GM10266 (cell line): ENCODE results near the gene SFXN3.
"Not testable (repeated sequence)": the region's sequence is repeated elsewhere in the genome, so short reads cannot be mapped to it uniquely, and the experiment has no call there.

Source experiments
- DNase-seq: peaks from one replicate; pipeline ENCODE4 v3.0.0; 2012; ENCODE audit errors: extremely low spot score
- CTCF ChIP-seq: IDR thresholded peaks from 2 replicates; pipeline ENCODE4 v1.5.1; 2012; ENCODE audit warnings: mild to moderate bottlenecking, low read depth; ENCODE audit not compliant: control insufficient read depth, insufficient read depth; ENCODE audit errors: missing control alignments

Gene SFXN3

GRCh38 chr10:101032637-101033224, 1.7 kb downstream of the SFXN3 start:
- DNase-seq: no peak
- no peak for TF ChIP-seq CTCF

GRCh38 chr10:101033276-101033675, 2.2 kb downstream of the SFXN3 start:
- DNase-seq: no peak
- no peak for TF ChIP-seq CTCF

GRCh38 chr10:101034404-101034803, 3.4 kb downstream of the SFXN3 start:
- not testable (repeated sequence) for DNase-seq

- TF ChIP-seq CTCF: no peak
Observed at GRCh38 chr10:101035314-101035713, 4.3 kb downstream of the SFXN3 start.

GRCh38 chr10:101035916-101036702, 5.1 kb downstream of the SFXN3 start:
- no peak for TF ChIP-seq CTCF
- no peak for DNase-seq

More at GRCh38 chr10:101035314-101035713, 4.3 kb downstream of the SFXN3 start:
- DNase-seq: no peak

GRCh38 chr10:101036726-101037125, 5.7 kb downstream of the SFXN3 start:
- TF ChIP-seq CTCF: no peak
- DNase-seq: no peak

GRCh38 chr10:101038484-101038883, 7.5 kb downstream of the SFXN3 start:
- no peak for TF ChIP-seq CTCF
- no peak for DNase-seq
